DMS79 treated with DMSO at 0.1 percent for 48 hours (cell line): ENCODE data around the gene CHRNG.

Experiments
- DNase-seq: peaks from one replicate; lab custom pipeline; 2025; lab: John Stamatoyannopoulos, UW

The CHRNG gene

DNA sequence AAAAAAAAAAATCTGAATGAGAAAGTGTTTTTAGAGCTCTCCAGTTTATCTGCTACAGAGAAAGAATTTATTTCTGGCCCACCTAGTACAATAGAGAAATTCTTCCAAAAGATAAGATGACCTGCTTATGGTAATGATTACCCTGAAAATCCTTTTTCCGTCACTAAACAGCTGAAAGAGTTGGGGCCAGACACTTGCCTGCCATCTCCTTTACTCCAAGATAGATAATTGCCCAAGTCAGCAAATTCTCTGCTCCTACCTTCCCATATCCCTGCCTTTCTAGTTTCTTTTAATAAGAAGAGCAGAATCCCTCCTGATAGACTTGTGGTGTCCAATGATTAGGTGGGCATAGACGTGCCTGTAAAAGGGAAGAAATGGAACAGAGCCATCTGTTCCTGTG is 39.1 kb downstream of the CHRNG start:
- DNase-seq, result no peak

DNA sequence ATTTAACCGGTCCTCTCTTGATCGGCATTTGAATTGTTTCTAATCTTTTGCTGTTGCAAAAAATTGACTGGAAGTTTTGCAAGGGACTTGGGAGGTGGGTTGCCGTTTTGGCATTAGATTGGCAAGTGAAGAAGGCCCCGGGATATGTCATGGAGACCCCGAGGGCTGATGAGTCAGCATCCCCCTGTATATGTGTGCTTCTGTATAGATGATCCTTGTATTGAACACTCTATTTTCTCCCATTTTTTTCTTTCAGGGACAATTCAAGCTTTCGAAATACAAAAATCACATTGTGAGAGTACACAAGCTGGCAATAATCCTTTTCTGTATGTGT is 41.1 kb downstream of the CHRNG start:
- no peak for DNase-seq

DNA sequence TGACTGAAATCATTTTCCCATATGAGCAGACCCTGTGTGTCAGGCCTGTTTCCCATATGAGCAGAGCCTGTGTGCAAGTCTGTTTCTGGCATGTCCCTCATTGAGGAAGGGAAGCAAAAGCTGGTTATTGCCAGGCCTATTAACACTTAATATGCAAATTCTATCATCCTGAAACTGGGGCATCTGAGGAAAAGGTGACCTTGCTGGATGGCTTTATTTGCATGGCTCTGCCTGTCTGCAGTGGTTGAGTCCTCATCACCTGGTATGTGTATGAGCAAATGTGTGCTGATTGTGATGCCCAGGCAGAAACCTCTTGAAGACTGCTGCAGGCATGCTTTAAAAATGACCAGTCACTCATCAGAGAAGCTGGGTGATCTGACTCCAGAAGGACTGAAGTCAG is 42.2 kb downstream of the CHRNG start:
- DNase-seq, result no peak

DNA sequence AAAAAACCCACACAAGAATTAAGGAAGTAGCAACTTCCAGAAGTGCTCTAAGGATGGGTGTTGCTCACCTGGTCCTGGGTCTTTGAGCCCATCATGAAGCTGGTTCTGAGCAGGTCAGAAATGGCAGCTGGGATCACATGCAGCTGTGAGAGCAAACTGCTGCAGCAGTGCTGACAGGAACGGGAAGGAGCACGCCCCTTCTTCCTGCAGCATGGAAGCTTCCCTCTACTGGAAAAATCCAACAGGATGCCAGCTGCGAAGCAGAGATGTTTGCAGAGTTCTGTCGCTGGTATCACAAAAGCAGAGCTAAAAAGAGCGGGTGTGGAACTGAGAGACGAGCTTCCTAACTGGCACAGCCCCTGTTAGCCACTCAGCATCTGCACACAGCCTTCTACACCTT is 44.7 kb downstream of the CHRNG start:
- DNase-seq, result no peak

DNA sequence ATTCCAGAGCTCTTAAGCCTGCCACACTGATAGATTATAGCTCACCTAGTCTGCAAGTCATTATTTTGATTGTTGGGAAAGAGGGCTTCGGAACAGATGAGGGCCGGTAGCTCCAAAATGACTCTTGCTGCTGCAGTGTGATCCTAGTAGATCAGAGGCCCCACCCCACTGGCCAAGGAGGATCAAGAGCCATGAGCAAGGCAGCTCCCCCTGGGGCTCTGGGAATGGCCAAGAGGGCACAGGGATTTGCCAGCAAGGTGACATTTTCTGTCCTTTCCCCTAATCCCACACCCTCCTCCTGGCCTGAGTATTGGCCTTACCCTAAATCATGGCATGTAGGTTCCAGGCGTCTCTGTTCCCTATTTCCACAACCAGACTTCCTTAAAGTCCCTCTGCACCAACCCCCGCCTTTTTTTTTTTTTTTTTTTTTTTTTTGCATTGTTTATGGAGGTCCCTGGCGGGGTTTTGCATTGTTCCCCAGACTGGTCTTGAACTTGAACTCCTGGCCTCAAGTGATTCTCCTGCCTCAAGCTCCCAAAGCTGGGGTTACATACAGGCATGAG is 47.5 kb downstream of the CHRNG start:
- DNase-seq, result no peak

DNA sequence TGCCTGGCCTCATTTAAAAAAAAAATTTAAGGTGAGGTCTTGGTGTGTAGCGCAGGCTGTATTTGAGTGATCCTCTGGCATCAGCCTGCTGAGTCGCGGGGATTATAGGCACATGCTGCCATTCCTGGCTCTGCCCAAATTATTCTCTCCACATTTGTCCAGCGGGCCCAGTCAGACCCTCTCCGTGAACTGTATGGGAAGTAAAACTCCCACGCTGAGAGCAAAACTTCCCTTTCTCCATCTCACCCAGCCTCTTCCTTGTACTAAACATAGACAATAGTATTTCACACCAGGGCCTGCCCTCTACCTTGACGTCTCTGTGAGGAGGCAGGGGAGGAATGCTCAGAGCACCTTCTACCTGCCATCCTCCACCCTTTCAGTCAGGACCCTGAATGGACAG is 48.0 kb downstream of the CHRNG start:
- no peak for DNase-seq

DNA sequence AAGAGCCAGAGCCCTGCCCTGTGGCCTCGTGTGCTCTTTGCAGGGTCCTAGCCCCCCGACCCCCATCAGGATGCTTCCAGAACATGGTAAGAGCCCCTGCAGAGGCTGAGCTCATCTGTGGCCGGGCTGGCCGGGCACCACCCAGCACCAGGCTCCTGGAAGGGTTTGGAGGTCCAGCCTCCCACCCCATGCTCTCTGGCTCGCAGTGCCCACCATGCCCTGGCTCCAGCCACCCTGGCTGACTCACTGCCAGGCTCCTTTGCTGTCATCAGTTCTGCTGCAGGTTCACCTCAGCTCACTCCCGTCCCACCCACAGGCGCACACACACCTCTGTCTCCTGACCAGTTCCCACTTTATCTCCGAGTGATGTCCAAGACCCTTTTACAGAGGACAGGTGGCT is 48.5 kb downstream of the CHRNG start:
- no peak for DNase-seq

DNA sequence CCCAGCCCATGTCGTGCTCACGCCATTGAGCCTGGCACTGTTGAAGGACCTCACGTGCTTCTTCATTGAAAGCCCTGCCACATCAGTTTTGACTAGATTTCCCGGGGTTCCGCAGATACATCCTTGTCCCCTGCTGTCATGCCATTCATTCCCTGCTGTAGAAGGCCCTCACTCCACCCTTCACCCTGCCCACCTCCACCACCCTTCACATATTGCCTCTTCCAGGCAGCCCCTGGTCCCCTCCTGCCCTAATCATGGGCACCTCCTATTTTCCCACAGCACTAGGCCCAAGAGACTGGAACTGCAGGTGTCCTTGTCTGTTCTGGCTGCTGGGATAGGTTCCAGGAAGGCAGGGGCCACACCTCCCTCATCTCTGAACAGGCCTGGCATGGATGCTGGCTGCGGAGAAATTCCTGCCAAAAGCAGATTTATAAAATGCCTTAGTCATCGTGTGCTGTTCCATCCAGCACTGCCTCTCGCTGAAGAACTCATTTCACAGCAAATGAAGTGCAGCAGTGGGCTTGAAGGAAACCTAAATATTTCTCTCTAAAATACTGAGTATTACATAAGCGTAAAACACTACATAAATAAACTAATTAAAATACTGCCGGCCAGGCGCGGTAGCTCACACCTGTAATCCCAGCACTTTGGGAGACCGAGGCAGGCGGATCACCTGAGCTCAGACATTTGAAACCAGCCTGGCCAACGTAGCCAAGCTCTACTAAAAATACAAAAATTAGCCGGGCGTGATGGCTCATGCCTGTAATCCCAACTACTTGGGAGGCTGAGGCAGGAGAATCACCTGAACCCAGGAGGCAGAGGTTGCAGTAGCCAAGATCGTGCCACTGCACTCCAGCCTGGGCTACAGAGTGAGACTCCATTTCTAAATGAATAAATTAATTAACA is 49.4 kb downstream of the CHRNG start:
- DNase-seq, result no peak

DNA sequence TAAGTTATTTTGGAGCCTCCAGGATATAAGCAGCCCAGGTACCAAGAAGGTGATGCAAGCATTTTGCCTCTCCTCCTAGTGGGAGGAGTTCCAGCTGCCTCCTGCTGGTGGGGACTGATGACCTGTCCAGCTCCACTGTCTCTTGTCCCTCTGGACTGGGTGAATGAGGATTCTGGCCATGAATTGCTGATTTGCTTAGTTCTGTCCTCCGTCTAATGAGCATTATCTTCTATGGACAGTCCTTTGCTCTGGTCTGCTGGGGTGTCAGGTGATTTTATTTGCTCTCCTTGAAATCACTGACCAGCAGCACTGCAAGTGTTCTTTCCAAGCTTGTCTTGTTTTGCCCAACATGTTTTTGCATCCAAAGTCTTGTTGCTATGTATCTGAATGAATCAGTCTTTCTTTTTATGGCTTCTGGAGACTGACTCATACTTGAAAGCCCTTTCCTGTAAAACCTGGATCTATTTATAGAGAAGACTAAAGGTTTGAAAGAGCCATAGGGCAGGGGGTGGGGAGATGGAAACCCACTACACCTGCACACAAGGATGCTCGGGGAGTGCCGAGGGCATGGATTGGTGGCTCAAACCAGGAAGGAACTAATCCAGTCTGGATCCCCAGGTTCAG is 53.4 kb downstream of the CHRNG start:
- no peak for DNase-seq

DNA sequence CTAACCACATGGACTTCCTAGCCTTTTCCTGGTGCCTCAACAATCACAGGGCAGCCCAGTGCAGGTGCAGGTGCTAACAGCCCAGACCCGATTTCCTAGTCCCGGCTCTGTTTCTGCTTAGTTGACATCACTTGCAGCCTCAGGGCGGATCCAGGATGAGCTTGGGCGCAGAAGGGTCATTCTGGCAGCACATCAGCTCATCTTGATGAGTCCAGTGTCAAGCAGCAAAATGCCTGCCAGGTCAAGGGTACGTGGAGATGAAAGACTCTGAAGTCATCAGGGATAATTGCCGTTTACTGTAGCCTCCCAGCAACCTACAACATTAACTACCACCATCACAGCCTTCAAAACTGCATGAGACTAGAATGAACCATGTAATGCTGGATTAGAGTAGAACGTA is 54.5 kb downstream of the CHRNG start:
- DNase-seq, result no peak
